GM18858 (cell line): ENCODE data around the gene GCC2.
"Not testable (repeated sequence)": the region's sequence is repeated elsewhere in the genome, so short reads cannot be mapped to it uniquely, and the experiment has no call there.

Source experiments
- ATAC-seq: cut with Tn5 transposase; IDR thresholded peaks from one replicate; pipeline ENCODE4 v1.9.1; 2021; ENCODE audit not compliant: unreplicated experiment

Gene GCC2

DNA sequence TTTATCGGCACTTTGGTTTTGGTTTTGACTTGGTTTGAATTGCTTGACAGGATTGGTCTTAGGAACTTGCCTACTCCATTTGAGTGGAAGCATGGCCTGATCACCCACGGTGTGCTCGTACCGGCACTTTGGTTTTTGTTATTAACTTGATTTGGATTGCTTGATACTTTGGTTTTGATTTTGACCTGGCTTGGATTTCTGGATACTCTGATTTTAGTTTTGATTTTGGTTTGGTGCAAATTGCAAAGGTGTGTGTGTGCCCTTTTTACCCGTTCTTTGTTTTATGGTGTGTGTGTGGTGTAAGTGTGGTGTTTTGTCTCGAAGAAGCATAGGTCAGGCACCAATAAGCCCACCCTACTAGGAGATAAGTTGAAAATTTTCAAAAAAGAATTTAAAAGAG, 75.7 kb downstream of the GCC2 start:
- not testable (repeated sequence) for ATAC-seq

- not testable (repeated sequence) for ATAC-seq
Observed at GRCh38 chr2:108525258-108525657, 76.3 kb downstream of the GCC2 start.

- no peak for ATAC-seq
Observed at GRCh38 chr2:108531674-108532055, 82.7 kb downstream of the GCC2 start.

DNA sequence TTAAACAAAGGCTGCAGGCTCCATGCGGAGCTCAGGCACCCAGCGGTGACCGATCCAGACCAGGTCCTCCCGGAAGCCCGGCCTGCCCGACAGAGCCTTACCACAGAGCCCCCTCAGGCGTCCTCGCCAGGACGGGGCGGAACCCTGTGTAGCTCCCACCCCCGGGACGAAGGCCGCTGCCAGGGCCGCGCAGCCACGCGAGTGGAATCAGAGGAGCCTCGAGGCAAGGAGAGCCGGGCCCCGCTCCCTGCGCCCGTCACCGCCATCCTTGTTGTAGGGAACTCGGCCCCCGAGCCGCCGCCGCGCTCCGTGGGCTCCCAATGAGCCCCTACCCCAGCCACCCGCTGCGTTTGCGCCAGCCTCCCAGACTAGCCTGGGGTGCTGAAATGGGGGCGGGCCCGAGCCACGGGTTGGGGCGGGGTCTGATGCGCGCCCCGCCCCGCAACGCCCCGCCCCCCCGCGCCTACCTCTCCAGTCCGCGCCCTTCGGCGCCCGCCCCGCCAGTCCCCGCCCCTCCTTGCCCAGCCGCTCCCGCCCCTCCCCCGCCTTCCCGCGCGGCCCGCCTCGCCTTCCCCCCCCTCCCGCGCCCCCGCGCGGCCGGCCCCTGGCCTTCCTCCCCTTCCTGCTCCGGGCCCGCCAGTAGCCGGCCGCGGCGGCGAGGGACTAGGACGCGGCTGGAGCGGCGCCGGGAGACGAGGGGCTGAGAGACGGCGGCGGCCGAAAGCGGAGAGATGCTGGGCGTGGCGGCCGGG, 85.0 kb downstream of the GCC2 start, which contains the start of gene LIMS1:
LIMS1 (plus strand) TSS at position 639 of the 752 bp plus-strand sequence; CDS start at position 732, 93 bp downstream.
- peak; percentile 82 for ATAC-seq

DNA sequence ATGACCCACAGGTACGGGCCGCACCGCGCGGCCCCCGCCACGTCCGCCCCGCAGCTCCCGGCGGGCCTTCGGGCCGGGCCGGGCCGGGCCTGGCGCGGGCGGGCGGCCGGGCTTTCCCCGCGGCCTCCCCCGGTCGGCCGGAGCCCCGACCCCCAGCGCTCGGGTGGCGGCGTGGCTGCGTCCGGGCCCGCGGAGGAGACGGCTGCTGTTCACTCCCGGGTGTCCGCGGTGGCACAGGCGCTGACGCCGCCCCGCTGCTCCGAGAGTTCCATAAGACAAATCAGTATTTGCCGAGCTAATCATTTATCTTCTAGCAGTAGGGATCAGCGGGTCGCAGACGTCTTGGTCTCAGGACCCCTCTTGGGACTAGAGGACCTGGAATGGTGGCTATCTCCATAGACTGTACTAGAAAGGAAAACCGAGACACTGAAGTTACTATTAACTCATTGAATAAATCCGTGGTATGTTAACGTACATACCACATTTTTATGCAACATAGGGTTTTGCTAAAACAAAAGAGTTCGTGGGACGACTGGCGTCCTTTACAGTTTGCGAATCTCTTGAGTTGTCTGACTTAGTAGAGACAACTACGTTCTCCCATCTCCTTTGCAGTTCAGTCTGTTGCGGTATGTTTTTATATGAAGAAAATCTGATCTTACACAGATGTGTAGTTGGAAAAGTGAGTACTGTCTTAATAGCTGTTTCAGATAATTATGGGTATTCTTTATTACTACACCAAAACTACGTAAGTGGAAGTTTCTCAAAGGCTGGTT, 85.8 kb downstream of the GCC2 start:
- ATAC-seq, result peak; percentile 26

DNA sequence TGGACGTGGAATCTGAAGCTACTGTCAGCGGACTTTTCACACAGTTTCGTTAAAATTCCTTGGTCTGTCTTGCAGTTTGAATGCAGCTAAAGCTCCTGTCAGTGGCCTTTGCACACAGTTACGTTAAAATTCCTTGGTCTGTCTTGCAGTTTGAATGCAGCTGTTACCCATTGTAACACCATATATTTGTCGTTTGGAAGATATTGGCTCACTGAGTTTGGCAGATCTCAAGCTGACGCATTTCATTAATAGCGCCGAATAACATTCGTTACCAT, 86.3 kb downstream of the GCC2 start:
- ATAC-seq, result no peak

DNA sequence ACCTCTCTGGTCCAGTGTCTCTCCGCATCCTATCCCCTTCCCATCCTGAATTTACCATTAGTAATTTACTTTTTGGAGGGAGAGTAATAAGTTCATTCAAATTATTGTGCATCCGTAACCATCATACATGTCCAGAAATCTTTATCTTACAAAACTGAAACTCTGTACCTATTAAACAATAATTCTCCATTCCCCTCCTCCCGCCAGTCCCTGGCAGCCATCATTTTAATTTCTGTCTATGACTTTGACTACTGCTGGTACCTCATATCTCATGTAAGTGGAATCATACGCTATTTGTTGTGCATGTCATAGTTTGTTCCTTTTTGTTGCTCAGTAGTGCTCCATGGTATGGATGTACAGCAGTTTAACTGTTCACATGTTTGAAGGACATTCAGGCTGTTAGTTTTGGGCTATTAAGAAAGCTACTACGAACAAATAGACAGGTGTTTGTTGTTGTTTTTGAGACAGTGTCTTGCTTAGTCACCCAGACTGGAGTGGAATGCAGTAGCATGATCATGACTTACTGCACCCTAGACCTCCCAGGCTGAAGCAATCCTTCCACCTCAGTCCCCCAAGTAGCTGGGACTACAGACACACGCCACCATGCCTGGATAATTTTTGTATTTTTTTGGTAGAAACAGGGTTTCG, 87.3 kb downstream of the GCC2 start:
- ATAC-seq, result no peak

DNA sequence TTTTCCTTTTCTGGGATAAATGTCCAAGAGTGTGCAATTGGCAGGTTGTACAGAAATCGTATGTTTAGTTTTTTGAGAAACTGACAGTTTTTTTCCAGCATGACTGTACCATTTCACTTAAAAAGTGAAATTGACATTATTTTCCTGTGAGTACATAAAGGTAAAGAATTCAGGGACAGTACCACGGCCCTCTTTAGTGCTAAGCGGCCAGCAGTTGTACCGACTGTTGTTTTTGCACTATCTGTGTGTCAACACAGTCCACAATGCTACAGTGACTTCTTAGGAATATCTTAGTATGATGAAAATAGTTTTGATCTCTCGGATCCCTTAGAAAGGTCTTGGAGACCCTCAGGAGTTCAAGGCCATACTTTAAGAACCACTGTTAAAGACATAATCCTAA, 87.9 kb downstream of the GCC2 start:
- ATAC-seq, result no peak

DNA sequence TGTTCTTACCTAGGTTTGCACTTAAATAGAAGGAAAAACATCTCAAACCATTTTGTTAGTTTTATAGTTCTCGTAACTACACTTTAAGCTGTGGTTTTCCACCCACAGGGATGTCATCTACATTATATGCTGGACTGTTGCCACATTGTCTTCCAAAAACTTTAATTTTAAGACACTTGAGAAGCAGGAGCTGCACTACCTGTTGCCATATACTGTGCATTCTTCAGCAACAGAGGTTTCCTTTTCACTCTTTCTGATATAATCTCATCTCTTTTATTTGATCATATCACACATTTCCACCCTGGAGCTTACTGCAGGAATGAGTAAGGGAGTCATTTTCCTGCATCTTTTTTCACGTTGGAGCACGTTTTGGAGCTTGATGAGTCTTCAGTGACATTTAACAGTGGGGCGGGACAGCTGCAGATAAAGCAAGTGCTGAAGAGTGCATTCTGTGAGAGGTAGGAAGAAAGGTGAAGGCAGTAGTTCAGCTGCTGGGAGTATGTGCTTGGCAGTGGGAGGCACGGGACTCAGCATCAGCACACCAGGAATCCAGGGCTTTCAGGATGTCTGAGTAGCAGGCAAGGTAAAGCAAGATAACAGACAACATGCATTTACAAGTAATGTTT, 89.1 kb downstream of the GCC2 start:
- no peak for ATAC-seq

- no peak for ATAC-seq
Observed at GRCh38 chr2:108541451-108541850, 92.4 kb downstream of the GCC2 start.

DNA sequence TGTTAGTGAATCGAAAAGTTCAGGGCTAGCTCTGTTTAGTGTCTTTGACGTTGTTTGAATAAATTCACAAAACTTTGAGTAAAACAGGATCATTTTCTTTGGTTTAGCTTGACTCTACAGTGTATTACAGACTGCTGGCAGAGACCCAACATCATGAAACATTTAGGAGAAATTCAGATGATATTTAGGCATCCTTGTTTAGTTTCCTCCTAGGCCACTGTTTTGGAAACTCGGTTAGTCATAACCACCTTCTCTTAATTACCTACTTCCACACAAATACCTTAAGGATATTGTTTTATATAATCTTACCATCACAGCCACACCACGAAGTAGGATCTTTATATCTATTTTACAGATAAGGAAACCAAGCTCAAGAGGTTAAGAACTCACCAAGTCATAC, 93.1 kb downstream of the GCC2 start:
- ATAC-seq, result no peak

DNA sequence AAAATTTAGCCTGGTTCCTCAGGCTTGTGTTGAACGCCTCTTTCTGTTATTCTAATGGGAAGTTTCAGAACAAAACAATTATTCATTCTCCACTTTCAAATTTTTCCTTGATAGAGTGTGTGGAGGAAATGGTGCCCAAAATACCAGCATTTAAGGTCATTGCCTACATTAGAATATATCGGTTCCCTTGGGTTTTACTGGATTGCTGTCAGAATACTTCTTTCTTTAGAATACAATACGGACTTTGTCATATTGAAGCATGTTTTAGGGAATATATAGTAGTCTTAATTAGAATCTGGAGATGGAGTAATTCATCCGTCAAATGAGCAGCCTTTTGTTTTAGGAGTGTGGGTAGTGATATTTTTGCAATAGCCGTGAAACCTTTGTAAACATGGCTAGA, 98.6 kb downstream of the GCC2 start:
- ATAC-seq, result no peak

DNA sequence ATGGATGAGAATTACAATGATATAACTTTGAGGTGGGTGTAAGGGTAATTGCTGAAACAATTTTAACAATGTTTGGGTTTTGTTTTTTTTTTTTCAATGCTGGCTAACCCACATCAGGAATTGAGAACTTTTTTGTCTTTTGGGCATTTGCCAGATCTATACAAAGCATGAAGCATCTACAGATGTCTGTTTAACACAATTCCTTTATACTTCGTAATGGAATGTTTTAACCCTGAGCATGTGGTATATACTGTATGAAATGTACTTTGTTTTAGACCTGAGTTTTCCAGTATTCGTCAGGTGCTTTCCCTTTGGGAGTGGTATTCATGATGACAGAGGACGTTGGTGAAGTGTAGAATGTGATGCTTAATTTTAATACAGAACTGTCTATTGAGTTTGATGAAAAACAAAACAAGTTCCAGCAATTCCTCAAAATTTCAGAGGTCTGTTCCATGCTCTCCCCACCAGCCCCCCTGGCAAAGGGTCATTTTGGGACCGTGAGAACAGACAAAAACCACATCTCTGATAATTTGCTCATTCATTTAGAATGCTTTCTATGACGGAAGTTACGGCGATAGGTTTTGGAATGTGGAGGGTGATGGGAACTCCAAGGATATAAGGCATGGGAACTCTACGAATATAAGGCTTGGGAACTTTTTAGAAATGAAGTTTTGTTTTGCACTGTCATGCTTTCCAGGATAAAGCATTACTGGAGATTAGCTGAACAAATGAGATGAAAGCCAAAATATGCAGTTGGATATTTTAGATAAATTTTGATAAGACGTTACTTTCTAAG, 99.4 kb downstream of the GCC2 start:
- ATAC-seq, result no peak

DNA sequence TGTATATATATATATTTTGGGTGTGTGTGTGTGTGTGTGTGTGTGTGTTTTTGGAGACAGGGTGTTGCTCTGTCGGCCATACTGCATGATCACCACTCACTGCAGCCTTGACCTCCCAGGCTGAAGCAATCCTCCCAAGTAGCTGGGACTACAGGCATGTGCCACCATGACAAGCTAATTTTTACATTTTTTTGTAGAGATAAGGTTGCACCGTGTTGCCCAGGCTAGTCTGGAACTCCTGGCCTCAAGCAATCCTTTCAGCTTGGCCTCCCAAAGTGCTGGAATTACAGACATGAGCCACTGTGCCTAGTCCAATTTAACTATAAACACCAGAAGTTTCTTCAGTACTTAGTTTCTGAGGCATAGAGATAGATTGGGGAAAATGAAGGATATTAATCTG, 103.6 kb downstream of the GCC2 start:
- ATAC-seq, result no peak

- ATAC-seq, result no peak
Observed at GRCh38 chr2:108553209-108553919, 104.4 kb downstream of the GCC2 start.

DNA sequence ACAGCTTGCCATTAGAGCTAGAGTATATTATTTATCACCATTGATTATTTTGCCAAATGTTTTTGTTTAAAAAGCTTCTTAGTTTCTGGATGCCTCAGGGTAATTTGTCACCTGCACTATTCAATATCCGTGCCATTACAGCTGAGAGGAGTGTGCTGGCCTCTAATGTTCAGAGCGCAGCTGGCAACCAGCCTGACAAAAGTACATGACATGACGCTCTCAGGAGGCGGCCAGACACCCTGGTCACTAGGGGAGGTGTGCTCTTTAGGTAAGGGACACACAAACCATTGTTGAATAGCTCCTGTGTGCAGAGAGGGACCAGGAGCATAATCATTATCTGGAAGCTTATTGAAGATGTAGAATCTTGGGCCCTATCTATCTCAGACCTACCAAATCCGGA, 105.5 kb downstream of the GCC2 start:
- no peak for ATAC-seq

DNA sequence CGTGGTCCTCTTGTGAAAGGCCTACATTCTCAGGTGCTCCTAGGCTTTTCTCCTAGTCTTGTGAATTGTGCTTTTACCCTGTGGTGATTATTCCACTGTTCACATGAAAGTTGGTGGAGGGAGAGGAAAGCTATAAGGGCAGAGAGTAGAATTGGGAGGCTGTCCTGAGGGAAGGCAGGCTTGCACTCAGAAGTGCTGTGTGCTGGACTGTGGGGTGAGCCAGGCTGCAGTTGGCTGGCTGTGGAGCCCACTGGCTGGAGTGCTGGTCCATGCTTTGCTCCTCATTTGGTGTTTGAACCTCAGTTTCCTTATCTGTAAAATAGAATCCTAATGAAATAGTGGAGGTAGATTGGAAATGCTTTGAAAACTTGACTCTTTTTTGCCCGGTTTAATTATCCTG, 106.6 kb downstream of the GCC2 start:
- ATAC-seq, result no peak

DNA sequence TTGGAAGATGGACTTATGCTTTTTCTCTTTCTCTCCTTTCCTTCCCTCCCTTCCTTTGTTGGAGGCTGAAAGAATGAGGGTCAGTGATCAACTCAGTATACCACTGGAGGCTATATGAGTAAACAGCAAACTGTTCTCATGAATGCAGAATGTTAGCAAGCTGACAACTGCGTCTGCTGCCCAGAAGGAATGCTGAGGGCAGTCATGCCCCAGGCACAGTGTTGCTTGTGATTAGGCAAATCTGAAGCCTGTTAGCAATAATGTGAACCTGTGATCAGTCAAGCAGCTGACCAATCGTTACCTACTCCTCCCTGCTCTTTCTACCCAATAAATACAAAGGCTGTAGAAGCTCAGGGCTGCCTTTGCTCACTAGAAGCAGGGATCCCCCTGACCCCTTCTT, 107.6 kb downstream of the GCC2 start:
- not testable (repeated sequence) for ATAC-seq
